BE2C (cell line): Measurements from ENCODE around the gene EHBP1L1.

Experiments
- DNase-seq: peaks from one replicate; pipeline ENCODE4 v3.0.0-alpha.2; 2020
- H3K27me3 ChIP-seq: fragments of 250-450 bp; sonication (Bioruptor Pico); 2 replicates; pipeline ENCODE4 v1.5.1; 2020; ENCODE audit warnings: mild to moderate bottlenecking
- H3K36me3 ChIP-seq: fragments of 250-450 bp; sonication (Bioruptor Pico); 2 replicates; pipeline ENCODE4 v1.5.1; 2020; ENCODE audit warnings: mild to moderate bottlenecking
- H3K4me1 ChIP-seq: fragments of 250-450 bp; sonication (Bioruptor Pico); 2 replicates; pipeline ENCODE4 v1.5.1; 2020
- H3K4me3 ChIP-seq: 2 replicates; pipeline ENCODE4 v1.5.1; 2011; ENCODE audit warnings: low read depth, low read length
- H3K9me3 ChIP-seq: fragments of 250-450 bp; sonication (Bioruptor Pico); 2 replicates; pipeline ENCODE4 v1.5.1; 2020
- TF ChIP-seq, protein P1 (sequence below): IDR thresholded peaks from 2 replicates; pipeline ENCODE4 v1.5.1; 2012; ENCODE audit warnings: mild to moderate bottlenecking, low read depth, low read length

Gene EHBP1L1

GRCh38 chr11:65615950-65616574 lies 40.2 kb downstream of the EHBP1L1 start:
- Histone ChIP-seq H3K4me3 (peak overlapping the region; percentile 65), H3K27me3 (no peaks in the 10 kb centered on the region), H3K36me3 (no peaks in the 10 kb centered on the region; the same call in 1 of the 2 replicates), H3K9me3 (no peaks in the 10 kb centered on the region), H3K4me1 (no peaks in the 10 kb centered on the region)
- DNase-seq, result peak; percentile 46
- TF ChIP-seq, protein P1, sequence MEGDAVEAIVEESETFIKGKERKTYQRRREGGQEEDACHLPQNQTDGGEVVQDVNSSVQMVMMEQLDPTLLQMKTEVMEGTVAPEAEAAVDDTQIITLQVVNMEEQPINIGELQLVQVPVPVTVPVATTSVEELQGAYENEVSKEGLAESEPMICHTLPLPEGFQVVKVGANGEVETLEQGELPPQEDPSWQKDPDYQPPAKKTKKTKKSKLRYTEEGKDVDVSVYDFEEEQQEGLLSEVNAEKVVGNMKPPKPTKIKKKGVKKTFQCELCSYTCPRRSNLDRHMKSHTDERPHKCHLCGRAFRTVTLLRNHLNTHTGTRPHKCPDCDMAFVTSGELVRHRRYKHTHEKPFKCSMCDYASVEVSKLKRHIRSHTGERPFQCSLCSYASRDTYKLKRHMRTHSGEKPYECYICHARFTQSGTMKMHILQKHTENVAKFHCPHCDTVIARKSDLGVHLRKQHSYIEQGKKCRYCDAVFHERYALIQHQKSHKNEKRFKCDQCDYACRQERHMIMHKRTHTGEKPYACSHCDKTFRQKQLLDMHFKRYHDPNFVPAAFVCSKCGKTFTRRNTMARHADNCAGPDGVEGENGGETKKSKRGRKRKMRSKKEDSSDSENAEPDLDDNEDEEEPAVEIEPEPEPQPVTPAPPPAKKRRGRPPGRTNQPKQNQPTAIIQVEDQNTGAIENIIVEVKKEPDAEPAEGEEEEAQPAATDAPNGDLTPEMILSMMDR, result no peak

GRCh38 chr11:65616575-65617001 lies 40.7 kb downstream of the EHBP1L1 start:
- no peaks in the 10 kb centered on the region; the same call in 1 of the 2 replicates for H3K36me3 ChIP-seq
- H3K27me3 ChIP-seq, result no peaks in the 10 kb centered on the region
- H3K4me3 ChIP-seq, result peak overlapping the region; percentile 65
- DNase-seq, result no peak
- no peaks in the 10 kb centered on the region for H3K9me3 ChIP-seq
- H3K4me1 ChIP-seq, result no peaks in the 10 kb centered on the region
- TF ChIP-seq, protein P1, result no peak

GRCh38 chr11:65617136-65617850 lies 41.4 kb downstream of the EHBP1L1 start:
- Histone ChIP-seq H3K4me3 (no peak overlapping the region), H3K4me1 (no peaks in the 10 kb centered on the region), H3K9me3 (no peaks in the 10 kb centered on the region), H3K27me3 (no peaks in the 10 kb centered on the region), H3K36me3 (no peaks in the 10 kb centered on the region; the same call in 1 of the 2 replicates)
- DNase-seq, result no peak
- TF ChIP-seq, protein P1, result no peak

- Histone ChIP-seq H3K9me3 (no peaks in the 10 kb centered on the region), H3K27me3 (no peaks in the 10 kb centered on the region), H3K4me3 (no peak overlapping the region), H3K36me3 (no peaks in the 10 kb centered on the region; the same call in 1 of the 2 replicates), H3K4me1 (no peaks in the 10 kb centered on the region)
- TF ChIP-seq, protein P1, result no peak
- DNase-seq, result no peak
Measured at GRCh38 chr11:65617990-65618751, 42.3 kb downstream of the EHBP1L1 start.

- no peaks in the 10 kb centered on the region; the same call in 1 of the 2 replicates for H3K36me3 ChIP-seq
- TF ChIP-seq, protein P1, result no peak
Measured at GRCh38 chr11:65618763-65619162, 42.9 kb downstream of the EHBP1L1 start.

More at GRCh38 chr11:65618763-65619162, 42.9 kb downstream of the EHBP1L1 start:
- no peaks in the 10 kb centered on the region for H3K4me1 ChIP-seq
- H3K4me3 ChIP-seq, result no peak overlapping the region
- H3K9me3 ChIP-seq, result no peaks in the 10 kb centered on the region
- DNase-seq, result no peak
- no peaks in the 10 kb centered on the region for H3K27me3 ChIP-seq
